ENCODE results near the gene TCHP. TPM values are rescaled to one million over a fixed set of nuclear protein-coding genes. Genes with fewer than 3 reads are reported as not detected.
"Not testable (repeated sequence)": the region's sequence is repeated elsewhere in the genome, so short reads cannot be mapped to it uniquely, and the experiment has no call there.

TCHP gene
- total RNA-seq, 1 experiment from 2014 or later: 3.6 TPM

GRCh38 chr12:109921982-109922381 lies 21.9 kb downstream of the TCHP start:
- no peak overlapping the region for H3K4me3 ChIP-seq
- H3K9me3 ChIP-seq: no peaks in the 10 kb centered on the region
- DNase-seq: no peak
- H3K27me3 ChIP-seq: no peaks in the 10 kb centered on the region
- peaks cover 12% of the 10 kb centered on the region for H3K36me3 ChIP-seq

GRCh38 chr12:109923038-109923437 lies 23.0 kb downstream of the TCHP start:
- Histone ChIP-seq H3K27me3 (no peaks in the 10 kb centered on the region), H3K36me3 (peaks cover 8% of the 10 kb centered on the region), H3K9me3 (no peaks in the 10 kb centered on the region), H3K4me3 (no peak overlapping the region)
- no peak for DNase-seq

- Histone ChIP-seq H3K27me3 (no peaks in the 10 kb centered on the region), H3K4me3 (no peak overlapping the region), H3K36me3 (peaks cover 8% of the 10 kb centered on the region), H3K9me3 (no peaks in the 10 kb centered on the region)
- DNase-seq: no peak
These were observed 23.6 kb downstream of the TCHP start for GRCh38 chr12:109923481-109924245.

- Histone ChIP-seq H3K27me3 (no peaks in the 10 kb centered on the region), H3K4me3 (no peak overlapping the region), H3K9me3 (no peaks in the 10 kb centered on the region), H3K36me3 (peaks cover 6% of the 10 kb centered on the region)
- DNase-seq: no peak
These were observed 25.2 kb downstream of the TCHP start for GRCh38 chr12:109925185-109925840.

- Histone ChIP-seq H3K9me3 (no peaks in the 10 kb centered on the region), H3K36me3 (peaks cover 6% of the 10 kb centered on the region), H3K4me3 (no peak overlapping the region), H3K27me3 (no peaks in the 10 kb centered on the region)
- DNase-seq: no peak
These were observed 25.9 kb downstream of the TCHP start for GRCh38 chr12:109926016-109926415.

- Histone ChIP-seq H3K36me3 (peaks cover 8% of the 10 kb centered on the region), H3K27me3 (no peaks in the 10 kb centered on the region), H3K9me3 (no peaks in the 10 kb centered on the region), H3K4me3 (no peak overlapping the region)
- no peak for DNase-seq
These were observed 26.6 kb downstream of the TCHP start for GRCh38 chr12:109926488-109927210.

- H3K27me3 ChIP-seq: no peaks in the 10 kb centered on the region
- H3K9me3 ChIP-seq: no peaks in the 10 kb centered on the region
- peak; percentile 34 for DNase-seq
- H3K4me3 ChIP-seq: no peak overlapping the region
- peaks cover 17% of the 10 kb centered on the region for H3K36me3 ChIP-seq
These were observed 27.5 kb downstream of the TCHP start for GRCh38 chr12:109927622-109928021.

- Histone ChIP-seq H3K36me3 (peaks cover 23% of the 10 kb centered on the region), H3K4me3 (no peak overlapping the region), H3K9me3 (no peaks in the 10 kb centered on the region), H3K27me3 (no peaks in the 10 kb centered on the region)
- DNase-seq: no peak
These were observed 28.1 kb downstream of the TCHP start for GRCh38 chr12:109928058-109928656.

GRCh38 chr12:109929326-109929725 lies 29.3 kb downstream of the TCHP start:
- H3K9me3 ChIP-seq, H3K27me3 ChIP-seq, H3K4me3 ChIP-seq, DNase-seq: not testable (repeated sequence)
- H3K36me3 ChIP-seq: peaks cover 32% of the 10 kb centered on the region

- Histone ChIP-seq H3K4me3 (no peak overlapping the region), H3K9me3 (no peaks in the 10 kb centered on the region), H3K36me3 (peaks cover 32% of the 10 kb centered on the region), H3K27me3 (no peaks in the 10 kb centered on the region)
- no peak for DNase-seq
These were observed 30.1 kb downstream of the TCHP start for GRCh38 chr12:109930028-109930800.

GRCh38 chr12:109931143-109931542 lies 31.1 kb downstream of the TCHP start:
- no peak for DNase-seq
- Histone ChIP-seq H3K27me3 (no peaks in the 10 kb centered on the region), H3K4me3 (no peak overlapping the region), H3K9me3 (no peaks in the 10 kb centered on the region), H3K36me3 (peaks cover 35% of the 10 kb centered on the region)

- Histone ChIP-seq H3K9me3 (no peaks in the 10 kb centered on the region), H3K27me3 (no peaks in the 10 kb centered on the region), H3K4me3 (no peak overlapping the region), H3K36me3 (peaks cover 38% of the 10 kb centered on the region)
- no peak for DNase-seq
These were observed 32.9 kb downstream of the TCHP start for GRCh38 chr12:109932878-109933503.

GRCh38 chr12:109934026-109934425 lies 34.0 kb downstream of the TCHP start:
- no peak for DNase-seq
- Histone ChIP-seq H3K36me3 (peaks cover 49% of the 10 kb centered on the region), H3K9me3 (no peaks in the 10 kb centered on the region), H3K4me3 (no peak overlapping the region), H3K27me3 (no peaks in the 10 kb centered on the region)

- DNase-seq: no peak
- H3K9me3 ChIP-seq: no peaks in the 10 kb centered on the region
- no peak overlapping the region for H3K4me3 ChIP-seq
- H3K27me3 ChIP-seq: no peaks in the 10 kb centered on the region
- peaks cover 43% of the 10 kb centered on the region for H3K36me3 ChIP-seq
These were observed 37.3 kb downstream of the TCHP start for GRCh38 chr12:109937371-109937770.

- H3K36me3 ChIP-seq: peaks cover 34% of the 10 kb centered on the region
These were observed 38.9 kb downstream of the TCHP start for GRCh38 chr12:109938947-109939346.

GRCh38 chr12:109939504-109939903 lies 39.4 kb downstream of the TCHP start:
- H3K9me3 ChIP-seq: no peaks in the 10 kb centered on the region
- H3K27me3 ChIP-seq: no peaks in the 10 kb centered on the region
- no peak for DNase-seq
- H3K36me3 ChIP-seq: peaks cover 35% of the 10 kb centered on the region
- H3K4me3 ChIP-seq: no peak overlapping the region

More at GRCh38 chr12:109938947-109939346, 38.9 kb downstream of the TCHP start:
- Histone ChIP-seq H3K27me3 (no peaks in the 10 kb centered on the region), H3K4me3 (no peak overlapping the region), H3K9me3 (no peaks in the 10 kb centered on the region)
- no peak for DNase-seq

Data from MG63 (cell line).